ENCODE data around the gene CEP55. TPM values are rescaled to one million over a fixed set of nuclear protein-coding genes. Genes with fewer than 3 reads are reported as not detected.

The CEP55 gene
- total and polyA plus RNA-seq, 10 of the 15 experiments (the other 5 are each of a cell fraction or from before 2014, with no cell fraction given): 14.6 to 83.6 (median 52.0) TPM

- BruUV-seq (replicated peaks): TSS peak; percentile 73
- 0 out of 2 replicates have a peak overlapping the region, but pooled peaks have one; percentile 57 for H3K4me3 ChIP-seq
- H3K9me3 ChIP-seq (replicated peaks; ENCODE audit: control insufficient read depth, insufficient read depth, low read length): no peaks in the 10 kb centered on the region
- in situ Hi-C loops (cut with MboI) (loop anchor here (5.0 kb wide), 1 partner anchor 104 kb away; no protein-coding TSS in a partner anchor), intact Hi-C loops (cut with micrococcal nuclease; ENCODE audit: unreplicated experiment) (loop anchor here (1.0 to 10.0 kb wide), 3 partner anchors 29 to 597 kb away; no protein-coding TSS in a partner anchor)
- SMC1A ChIA-PET (ENCODE audit: uncharacterized antibody, unreplicated experiment): interaction anchor here (0.8 to 5.5 kb wide), 21 partner anchors 9 to 396 kb away, joined by 3 to 157 read pairs (median 5); no protein-coding TSS in a partner anchor
- H3K4me1 ChIP-seq (ENCODE audit: control insufficient read depth, insufficient read depth, low read length): peaks cover 9% of the 10 kb centered on the region
- no peaks in the 10 kb centered on the region for H3K79me2 ChIP-seq (ENCODE audit: control insufficient read depth, insufficient read depth, low read length)
- H3K9ac ChIP-seq (ENCODE audit: control insufficient read depth, insufficient read depth, low read length): no peak overlapping the region
- RAD21 ChIA-PET (ENCODE audit: unreplicated experiment): interaction anchor here (0.6 to 6.1 kb wide), 13 partner anchors 14 to 129 kb away, joined by 3 to 144 read pairs (median 4); partner anchors contain the start of gene CEP55
- POLR2A ChIA-PET: interaction anchor here (0.6 to 1.3 kb wide), 3 partner anchors 15 to 471 kb away, joined by 3 to 8 read pairs (median 3); partner anchors contain the start of gene CEP55
- H3K36me3 ChIP-seq (ENCODE audit: control insufficient read depth in 2 of 2, insufficient read depth in 2 of 2, low read length in 1 of 2): no peaks in the 10 kb centered on the region
- CTCF ChIA-PET: interaction anchor here (0.6 to 4.5 kb wide), 36 partner anchors 8 to 671 kb away, joined by 3 to 283 read pairs (median 6); partner anchors contain the start of gene CEP55
- no peak for DNase-seq (ENCODE audit: low read depth, low spot score)
- H3K4me2 ChIP-seq (ENCODE audit: control insufficient read depth, insufficient read depth): peak overlapping the region; percentile 90
- TF ChIP-seq ELK1 (IDR thresholded peaks at IDR 0.05; ENCODE audit: low read depth, low read length): no peak
- ATAC-seq: peak; percentile 19; the same call in 1 of the 3 replicates
- WGBS (ENCODE audit: insufficient coverage, insufficient replicate concordance, low lambda C conversion rate, missing lambda C conversion rate): 18% methylated on average over 7 of the region's 7 CpGs
- no peak overlapping the region for H2AFZ ChIP-seq (ENCODE audit: control insufficient read depth, low read depth, low read length)
- H4K20me1 ChIP-seq (ENCODE audit: control insufficient read depth, insufficient read depth): no peaks in the 10 kb centered on the region
- FAIRE-seq: no peak
- H3K27me3 ChIP-seq (replicated peaks in 1 of 2; ENCODE audit: control insufficient read depth in 2 of 2, insufficient read depth in 2 of 2, low read length in 1 of 2): peaks cover 0 to 5% of the 10 kb centered on the region in 2 experiments
- H3K27ac ChIP-seq (ENCODE audit: control insufficient read depth, insufficient read depth): no peak overlapping the region
These were observed 14.7 kb upstream of the CEP55 start for GRCh38 chr10:93481637-93482144.

All from GM12878 (cell line).